ENCODE results near the gene IFNGR1.

DNA sequence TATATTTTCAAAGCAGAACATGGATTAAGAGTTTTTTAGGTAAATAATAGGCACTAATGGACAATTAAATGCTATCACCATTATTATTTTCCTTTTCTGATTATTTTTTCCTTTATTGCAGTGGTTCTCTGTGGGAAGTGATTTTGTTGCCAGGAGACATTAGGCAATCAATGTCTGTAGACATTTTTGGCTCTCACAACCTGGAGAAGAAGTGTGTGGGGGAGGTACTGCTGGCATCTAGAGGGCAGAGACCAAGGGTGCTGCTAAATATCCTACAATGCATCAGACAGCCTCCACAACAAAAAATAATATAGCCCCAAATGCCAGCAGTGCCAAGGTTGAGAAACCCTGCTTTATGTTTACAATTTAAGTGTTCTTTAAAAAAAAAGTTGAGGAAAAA lies 8.3 kb downstream of the IFNGR1 start:
- TF ChIP-seq HOXB13 (CRISPR knock-in tag; IDR thresholded peaks at IDR 0.05; ENCODE audit: low read depth) (no peak), POLR2AphosphoS2 (conservative IDR thresholded peaks at IDR 0.05; ENCODE audit: low read length) (no peak), POLR2A (IDR thresholded peaks at IDR 0.05; ENCODE audit: low read length) (no peak), JUNB (IDR thresholded peaks at IDR 0.05) (no peak)
- TF ChIP-seq, protein P1, sequence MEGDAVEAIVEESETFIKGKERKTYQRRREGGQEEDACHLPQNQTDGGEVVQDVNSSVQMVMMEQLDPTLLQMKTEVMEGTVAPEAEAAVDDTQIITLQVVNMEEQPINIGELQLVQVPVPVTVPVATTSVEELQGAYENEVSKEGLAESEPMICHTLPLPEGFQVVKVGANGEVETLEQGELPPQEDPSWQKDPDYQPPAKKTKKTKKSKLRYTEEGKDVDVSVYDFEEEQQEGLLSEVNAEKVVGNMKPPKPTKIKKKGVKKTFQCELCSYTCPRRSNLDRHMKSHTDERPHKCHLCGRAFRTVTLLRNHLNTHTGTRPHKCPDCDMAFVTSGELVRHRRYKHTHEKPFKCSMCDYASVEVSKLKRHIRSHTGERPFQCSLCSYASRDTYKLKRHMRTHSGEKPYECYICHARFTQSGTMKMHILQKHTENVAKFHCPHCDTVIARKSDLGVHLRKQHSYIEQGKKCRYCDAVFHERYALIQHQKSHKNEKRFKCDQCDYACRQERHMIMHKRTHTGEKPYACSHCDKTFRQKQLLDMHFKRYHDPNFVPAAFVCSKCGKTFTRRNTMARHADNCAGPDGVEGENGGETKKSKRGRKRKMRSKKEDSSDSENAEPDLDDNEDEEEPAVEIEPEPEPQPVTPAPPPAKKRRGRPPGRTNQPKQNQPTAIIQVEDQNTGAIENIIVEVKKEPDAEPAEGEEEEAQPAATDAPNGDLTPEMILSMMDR (IDR thresholded peaks at IDR 0.05) = no peak
